ENCODE measurements around the gene RNF207.

The RNF207 gene

DNA sequence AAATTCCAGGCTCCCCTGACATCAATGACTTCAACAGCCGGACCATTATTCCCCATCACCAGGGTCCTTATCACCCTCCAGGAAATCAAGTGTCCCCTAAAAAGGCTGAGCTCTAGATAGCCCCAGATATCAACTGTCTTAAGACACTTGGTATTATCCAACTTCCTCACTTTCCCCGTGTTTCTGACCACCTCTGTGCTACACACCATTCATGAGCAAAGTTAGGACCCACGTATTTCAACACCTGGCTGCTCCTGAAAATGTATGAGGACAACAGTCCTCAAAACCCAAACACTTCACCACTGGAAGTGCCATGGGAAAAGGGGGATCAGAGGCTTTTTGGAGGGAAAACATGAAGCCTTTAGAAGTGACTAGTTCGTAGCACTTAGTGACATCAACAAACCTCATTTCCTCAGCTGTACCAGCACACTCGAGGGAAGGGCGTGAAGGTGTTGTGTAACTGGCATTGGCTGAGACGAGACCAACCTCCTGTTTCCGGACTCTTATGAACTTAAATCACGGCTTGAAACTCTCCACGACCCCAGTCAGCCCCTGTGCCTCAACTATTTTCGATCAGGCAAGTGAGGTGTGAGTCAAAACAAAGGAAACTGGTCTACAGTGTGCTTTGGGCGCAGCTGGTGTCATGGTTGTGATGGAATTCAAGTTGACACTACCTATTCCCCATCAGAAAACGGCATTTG, 21.7 kb upstream of the RNF207 start:
- Histone ChIP-seq H3K27me3 (ENCODE audit: control insufficient read depth, insufficient read depth, low read length) (peaks cover 37% of the 10 kb centered on the region), H3K27ac (ENCODE audit: low read depth, low read length) (no peak overlapping the region), H3K9me3 (ENCODE audit: control insufficient read depth, insufficient read depth, low read depth, low read length) (no peaks in the 10 kb centered on the region)

DNA sequence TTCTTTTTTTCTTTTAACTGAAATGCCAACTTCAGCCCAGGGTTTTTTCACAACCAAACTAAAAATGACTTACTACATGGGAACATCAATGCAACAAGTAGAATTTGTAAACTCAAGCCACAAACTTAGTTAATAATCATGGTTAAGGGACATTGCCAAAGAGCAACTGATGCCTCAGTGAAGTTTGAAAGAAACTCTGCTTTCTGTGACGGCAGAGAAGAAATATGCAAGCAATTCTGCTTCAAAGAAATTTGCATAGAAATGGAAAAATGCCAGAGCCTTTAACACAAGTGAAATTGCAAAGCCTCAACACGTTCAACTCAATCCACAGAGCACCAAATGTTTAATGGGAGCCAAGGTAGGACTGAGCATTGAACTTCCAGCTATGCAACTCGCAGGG, 20.8 kb upstream of the RNF207 start:
- Histone ChIP-seq H3K27ac (ENCODE audit: low read depth, low read length) (no peak overlapping the region), H3K4me1 (ENCODE audit: control insufficient read depth, insufficient read depth, low read length) (peaks cover 24% of the 10 kb centered on the region), H3K4me3 (ENCODE audit: low read depth, low read length) (0 out of 2 replicates have a peak overlapping the region, but pooled peaks have one; percentile 18), H3K9me3 (ENCODE audit: control insufficient read depth, insufficient read depth, low read depth, low read length) (no peaks in the 10 kb centered on the region), H3K27me3 (ENCODE audit: control insufficient read depth, insufficient read depth, low read length) (peaks cover 30% of the 10 kb centered on the region), H3K36me3 (ENCODE audit: control insufficient read depth, insufficient read depth, low read length) (peaks cover 47% of the 10 kb centered on the region), H3K9ac (ENCODE audit: low read length) (no peak overlapping the region)

More for the DNA sequence above, 21.7 kb upstream of the RNF207 start:
- no peak overlapping the region for H3K4me3 ChIP-seq (ENCODE audit: low read depth, low read length)
- peaks cover 24% of the 10 kb centered on the region for H3K4me1 ChIP-seq (ENCODE audit: control insufficient read depth, insufficient read depth, low read length)
- no peak overlapping the region for H3K9ac ChIP-seq (ENCODE audit: low read length)
- peaks cover 40% of the 10 kb centered on the region for H3K36me3 ChIP-seq (ENCODE audit: control insufficient read depth, insufficient read depth, low read length)

DNA sequence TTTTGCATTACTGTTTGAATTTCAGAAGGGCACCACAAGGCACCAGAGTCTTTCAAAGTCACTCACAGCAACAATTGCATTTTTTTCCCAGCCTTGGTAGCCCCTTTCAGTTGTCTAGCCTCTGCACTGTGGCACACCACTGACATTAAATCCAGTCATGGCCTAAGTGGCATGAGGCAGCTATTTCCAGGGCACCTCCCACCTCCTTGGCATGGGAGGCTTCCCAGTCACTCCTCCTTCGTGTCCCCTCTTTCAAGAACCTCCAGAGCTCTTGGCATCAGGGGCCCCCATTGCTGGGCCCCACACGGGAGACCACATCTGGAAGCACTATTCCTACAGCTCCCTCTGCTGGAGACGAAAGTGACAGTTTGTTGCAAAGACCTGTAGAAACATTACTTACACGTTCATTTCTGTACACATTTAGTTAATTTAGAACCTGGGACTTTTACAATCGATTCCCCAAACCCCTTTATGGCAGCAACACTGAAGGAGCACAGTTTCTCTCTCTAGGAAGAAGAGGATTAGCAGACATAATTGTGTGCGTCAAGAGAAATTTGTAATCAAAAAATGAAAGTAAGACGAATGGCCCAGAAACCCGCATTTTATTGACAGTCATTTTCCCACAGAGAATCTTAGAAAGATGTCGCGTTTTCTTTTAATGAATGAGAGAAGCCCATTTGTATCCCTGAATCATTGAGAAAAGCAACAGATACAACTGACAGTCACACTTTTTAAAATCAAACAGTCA, 20.1 kb upstream of the RNF207 start:
- no peaks in the 10 kb centered on the region for H3K9me3 ChIP-seq (ENCODE audit: control insufficient read depth, insufficient read depth, low read depth, low read length)
- H3K27ac ChIP-seq (ENCODE audit: low read depth, low read length) = no peak overlapping the region
- H3K36me3 ChIP-seq (ENCODE audit: control insufficient read depth, insufficient read depth, low read length) = peaks cover 53% of the 10 kb centered on the region
- no peak overlapping the region for H3K9ac ChIP-seq (ENCODE audit: low read length)
- H3K4me1 ChIP-seq (ENCODE audit: control insufficient read depth, insufficient read depth, low read length) = peaks cover 22% of the 10 kb centered on the region
- H3K4me3 ChIP-seq (ENCODE audit: low read depth, low read length) = 0 out of 2 replicates have a peak overlapping the region, but pooled peaks have one; percentile 18
- H3K27me3 ChIP-seq (ENCODE audit: control insufficient read depth, insufficient read depth, low read length) = peaks cover 23% of the 10 kb centered on the region

DNA sequence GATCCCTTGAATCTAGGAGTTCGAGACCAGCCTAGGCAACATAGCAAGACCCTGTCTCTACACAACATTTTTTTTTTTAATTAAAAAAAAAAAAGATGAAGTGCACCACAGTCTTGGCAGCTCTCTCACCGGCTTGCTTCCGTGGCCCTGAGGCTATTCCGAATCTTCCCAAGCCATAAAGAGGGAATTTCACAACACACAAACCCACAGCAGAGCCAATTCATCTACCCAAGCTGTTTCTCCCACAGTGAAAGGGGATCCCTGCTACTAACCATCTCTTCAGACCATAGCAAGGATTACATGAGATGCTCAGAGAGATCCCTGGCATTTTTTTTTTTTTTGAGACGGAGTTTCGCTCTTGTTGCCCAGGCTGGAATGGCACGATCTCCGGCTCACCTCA, 17.5 kb upstream of the RNF207 start:
- H3K36me3 ChIP-seq (ENCODE audit: control insufficient read depth, insufficient read depth, low read length) = peaks cover 76% of the 10 kb centered on the region
- H3K9ac ChIP-seq (ENCODE audit: low read length) = no peak overlapping the region

DNA sequence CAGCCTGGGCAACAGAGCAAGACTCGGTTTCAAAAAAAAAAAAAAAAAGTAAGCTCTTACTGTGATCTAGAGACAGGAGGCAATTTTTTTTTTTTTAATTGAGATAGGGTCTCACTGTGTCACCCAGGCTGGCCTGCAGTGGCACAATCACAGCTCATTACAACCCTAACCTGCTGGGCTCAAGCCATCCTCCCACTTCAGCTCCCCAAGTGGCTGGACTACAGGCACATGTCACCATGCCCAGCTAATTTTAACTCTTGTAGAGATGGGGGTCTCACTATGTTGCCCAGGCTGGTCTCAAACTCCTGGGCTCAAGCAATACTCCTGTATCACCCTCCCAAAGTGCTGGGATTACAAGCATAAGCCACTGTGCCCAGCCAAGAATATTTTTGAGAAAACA, 14.0 kb upstream of the RNF207 start:
- Histone ChIP-seq H3K4me1 (ENCODE audit: control insufficient read depth, insufficient read depth, low read length) (no peaks in the 10 kb centered on the region), H3K4me3 (ENCODE audit: low read depth, low read length) (no peak overlapping the region), H3K36me3 (ENCODE audit: control insufficient read depth, insufficient read depth, low read length) (peaks cover 92% of the 10 kb centered on the region), H3K27ac (ENCODE audit: low read depth, low read length) (no peak overlapping the region), H3K9me3 (ENCODE audit: control insufficient read depth, insufficient read depth, low read depth, low read length) (no peaks in the 10 kb centered on the region), H3K9ac (ENCODE audit: low read length) (no peak overlapping the region), H3K27me3 (ENCODE audit: control insufficient read depth, insufficient read depth, low read length) (no peaks in the 10 kb centered on the region)

More for the DNA sequence above, 17.5 kb upstream of the RNF207 start:
- peaks cover 13% of the 10 kb centered on the region for H3K4me1 ChIP-seq (ENCODE audit: control insufficient read depth, insufficient read depth, low read length)
- H3K27me3 ChIP-seq (ENCODE audit: control insufficient read depth, insufficient read depth, low read length) = no peaks in the 10 kb centered on the region; the same call in 1 of the 2 replicates
- no peaks in the 10 kb centered on the region for H3K9me3 ChIP-seq (ENCODE audit: control insufficient read depth, insufficient read depth, low read depth, low read length)
- H3K27ac ChIP-seq (ENCODE audit: low read depth, low read length) = no peak overlapping the region
- no peak overlapping the region for H3K4me3 ChIP-seq (ENCODE audit: low read depth, low read length)

DNA sequence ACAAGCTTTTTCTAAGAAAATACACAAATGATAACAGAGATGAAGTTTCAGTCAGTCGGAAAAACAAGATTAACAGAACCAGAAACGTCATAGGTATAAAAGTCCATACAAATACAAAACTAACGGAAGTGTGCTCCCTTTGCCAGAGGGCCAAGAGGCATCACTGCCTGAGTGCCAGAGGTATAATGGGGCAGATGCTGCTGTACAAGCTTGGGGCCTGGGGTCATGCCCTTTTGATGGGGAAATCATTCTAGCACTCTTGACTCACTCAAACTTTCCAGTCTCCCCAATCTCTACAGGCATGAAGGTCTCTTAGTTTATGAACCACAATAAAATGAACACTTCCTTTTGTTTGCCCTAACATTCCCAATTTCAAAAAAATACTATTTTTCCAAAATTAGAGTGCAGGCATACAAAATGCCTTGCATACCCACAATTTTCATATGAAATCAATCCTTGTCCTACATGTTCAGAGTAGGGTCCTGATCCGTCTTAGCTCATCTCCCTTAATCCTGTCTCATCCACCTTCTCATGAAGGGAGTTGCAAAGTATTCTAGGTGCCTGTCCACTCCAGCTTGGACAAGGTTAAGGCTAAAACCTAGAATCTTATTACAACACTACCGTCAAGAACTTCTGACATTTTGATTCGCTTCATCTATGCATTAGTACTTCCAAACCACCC, 8.0 kb upstream of the RNF207 start:
- H3K4me1 ChIP-seq (ENCODE audit: control insufficient read depth, insufficient read depth, low read length) = peaks cover 19% of the 10 kb centered on the region
- H3K9ac ChIP-seq (ENCODE audit: low read length) = peak overlapping the region; percentile 98
- peak overlapping the region; percentile 96 for H3K4me3 ChIP-seq (ENCODE audit: low read depth, low read length)
- H3K9me3 ChIP-seq (ENCODE audit: control insufficient read depth, insufficient read depth, low read depth, low read length) = no peaks in the 10 kb centered on the region
- H3K27ac ChIP-seq (ENCODE audit: low read depth, low read length) = peak overlapping the region; percentile 97
- H3K27me3 ChIP-seq (ENCODE audit: control insufficient read depth, insufficient read depth, low read length) = no peaks in the 10 kb centered on the region
- peaks cover 52% of the 10 kb centered on the region for H3K36me3 ChIP-seq (ENCODE audit: control insufficient read depth, insufficient read depth, low read length)

DNA sequence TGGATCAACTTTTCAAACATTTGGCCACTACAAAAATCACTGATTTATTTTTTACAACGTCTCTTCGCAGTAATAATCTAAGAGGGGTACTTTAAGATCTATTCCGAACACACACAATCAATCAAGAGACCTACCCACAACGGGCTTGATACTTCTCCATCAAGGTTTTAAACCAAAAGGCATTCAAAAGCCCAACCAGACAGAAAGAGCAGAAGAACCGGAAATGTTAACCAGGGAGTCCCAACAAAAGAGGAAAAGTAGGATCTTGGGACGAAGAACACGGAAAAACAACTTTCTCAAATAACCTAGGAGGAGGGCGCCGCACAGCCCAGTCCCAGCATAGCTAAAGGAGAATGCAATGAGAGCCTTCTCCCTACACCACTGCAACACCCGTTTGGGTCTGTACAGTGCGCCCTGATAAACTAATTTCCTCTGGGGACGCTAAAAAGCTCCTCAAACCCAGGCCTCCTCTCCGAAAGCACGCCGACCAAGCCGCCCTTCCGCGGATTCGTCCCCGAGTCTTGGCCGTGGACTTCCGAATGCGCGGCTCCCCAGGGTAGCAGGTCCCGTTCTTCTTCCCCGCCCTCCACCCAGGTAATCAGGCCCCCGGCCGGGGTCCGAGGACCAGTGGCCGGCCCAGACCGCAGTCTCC, 7.1 kb upstream of the RNF207 start:
- Histone ChIP-seq H3K4me3 (ENCODE audit: low read depth, low read length) (peak overlapping the region; percentile 96), H3K27me3 (ENCODE audit: control insufficient read depth, insufficient read depth, low read length) (no peaks in the 10 kb centered on the region), H3K9me3 (ENCODE audit: control insufficient read depth, insufficient read depth, low read depth, low read length) (no peaks in the 10 kb centered on the region), H3K27ac (ENCODE audit: low read depth, low read length) (peak overlapping the region; percentile 97), H3K36me3 (ENCODE audit: control insufficient read depth, insufficient read depth, low read length) (peaks cover 43% of the 10 kb centered on the region), H3K9ac (ENCODE audit: low read length) (peak overlapping the region; percentile 98), H3K4me1 (ENCODE audit: control insufficient read depth, insufficient read depth, low read length) (peaks cover 19% of the 10 kb centered on the region)

DNA sequence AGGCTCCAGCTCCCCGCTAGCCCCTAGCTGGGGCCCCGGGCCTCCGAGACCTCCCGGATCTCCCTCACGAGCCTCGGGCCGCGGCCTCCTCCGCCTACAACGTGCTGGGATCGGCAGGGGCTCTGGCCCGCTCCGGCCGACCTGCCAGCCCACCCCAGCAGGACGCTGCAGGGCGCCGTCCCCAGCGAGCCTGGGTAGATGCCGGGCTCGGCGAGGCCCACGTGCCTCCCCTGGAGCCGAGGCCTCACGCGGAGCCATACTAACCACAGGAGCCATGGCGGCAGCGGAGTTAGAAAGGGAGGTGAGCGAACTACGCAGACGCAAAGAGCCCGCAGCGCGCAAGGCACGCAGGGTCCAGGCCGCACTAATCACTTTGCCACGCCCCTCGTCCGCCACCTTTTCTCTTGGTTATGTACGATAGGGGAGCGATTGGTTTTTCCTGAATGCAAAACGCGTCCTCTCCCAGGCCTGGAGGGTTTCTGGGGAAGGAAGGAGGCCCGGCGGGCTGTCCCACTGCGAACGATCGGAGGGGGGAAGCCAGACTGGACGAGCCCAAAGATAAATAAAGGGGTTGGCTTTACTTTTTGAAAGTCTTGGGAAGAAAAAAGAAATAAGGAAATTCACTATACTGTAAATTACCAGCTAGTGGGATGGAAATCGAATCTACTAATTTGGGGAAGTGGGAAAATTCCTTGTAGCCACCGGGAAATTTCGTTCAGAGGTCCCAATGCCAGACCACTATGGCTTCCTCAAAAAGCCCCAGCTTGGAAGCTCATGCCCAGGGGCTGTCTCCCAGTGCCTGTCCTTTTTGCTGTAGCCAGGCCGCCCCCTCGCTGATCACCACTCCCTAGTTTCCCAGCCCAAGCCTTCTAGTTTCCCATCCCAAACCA, 6.4 kb upstream of the RNF207 start, which contains the start of gene RPL22:
TSS of gene RPL22 (minus strand) at position 298 of the 890 bp plus-strand sequence. CDS start at position 276, 22 bp downstream.
- H3K4me1 ChIP-seq (ENCODE audit: control insufficient read depth, insufficient read depth, low read length) = peaks cover 19% of the 10 kb centered on the region
- H3K27me3 ChIP-seq (ENCODE audit: control insufficient read depth, insufficient read depth, low read length) = no peaks in the 10 kb centered on the region
- H3K9me3 ChIP-seq (ENCODE audit: control insufficient read depth, insufficient read depth, low read depth, low read length) = no peaks in the 10 kb centered on the region
- peak within 1 kb of the TSS; percentile 97 for H3K27ac ChIP-seq (ENCODE audit: low read depth, low read length)
- H3K36me3 ChIP-seq (ENCODE audit: control insufficient read depth, insufficient read depth, low read length) = peaks cover 35% of the 10 kb centered on the region
- peak within 1 kb of the TSS; percentile 98 for H3K9ac ChIP-seq (ENCODE audit: low read length)
- H3K4me3 ChIP-seq (ENCODE audit: low read depth, low read length) = peak within 1 kb of the TSS; percentile 96

DNA sequence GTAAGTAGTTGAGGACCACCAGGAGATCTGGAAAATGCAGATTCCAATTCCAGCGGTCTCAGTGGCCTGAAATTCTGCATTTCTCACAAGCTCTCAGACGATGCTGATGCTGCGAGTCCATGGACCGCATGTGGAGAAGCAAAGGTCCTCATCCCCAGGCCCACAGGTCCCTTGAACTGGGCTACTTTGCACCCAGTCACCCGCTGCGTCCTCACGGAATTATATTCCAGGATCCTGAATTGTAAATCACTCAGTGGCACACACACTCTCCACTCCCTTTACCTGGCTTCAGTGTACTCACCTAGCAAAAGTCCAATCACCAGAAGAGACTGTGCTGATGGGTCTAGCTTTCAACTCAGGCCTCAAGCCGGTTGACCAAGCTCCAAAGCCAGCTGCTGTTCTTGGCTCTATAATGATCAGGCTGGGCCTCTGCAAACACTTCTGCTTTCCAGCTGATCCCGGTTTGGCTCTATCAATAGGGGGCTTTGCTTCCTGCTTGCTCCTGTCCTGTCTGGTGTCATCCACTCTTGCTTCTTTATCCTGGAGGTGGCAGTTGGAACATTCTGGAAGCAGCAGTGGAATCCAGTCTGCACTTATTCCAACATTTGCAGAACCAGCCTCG, 5.6 kb upstream of the RNF207 start:
- no peaks in the 10 kb centered on the region for H3K9me3 ChIP-seq (ENCODE audit: control insufficient read depth, insufficient read depth, low read depth, low read length)
- H3K4me1 ChIP-seq (ENCODE audit: control insufficient read depth, insufficient read depth, low read length) = peaks cover 19% of the 10 kb centered on the region
- H3K27me3 ChIP-seq (ENCODE audit: control insufficient read depth, insufficient read depth, low read length) = no peaks in the 10 kb centered on the region
- peak overlapping the region; percentile 96 for H3K4me3 ChIP-seq (ENCODE audit: low read depth, low read length)
- peaks cover 28% of the 10 kb centered on the region for H3K36me3 ChIP-seq (ENCODE audit: control insufficient read depth, insufficient read depth, low read length)
- H3K27ac ChIP-seq (ENCODE audit: low read depth, low read length) = peak overlapping the region; percentile 90
- H3K9ac ChIP-seq (ENCODE audit: low read length) = peak overlapping the region; percentile 98

All from HUES6 (cell line).